Measurements from ENCODE around the gene SAMSN1.

Gene SAMSN1

DNA sequence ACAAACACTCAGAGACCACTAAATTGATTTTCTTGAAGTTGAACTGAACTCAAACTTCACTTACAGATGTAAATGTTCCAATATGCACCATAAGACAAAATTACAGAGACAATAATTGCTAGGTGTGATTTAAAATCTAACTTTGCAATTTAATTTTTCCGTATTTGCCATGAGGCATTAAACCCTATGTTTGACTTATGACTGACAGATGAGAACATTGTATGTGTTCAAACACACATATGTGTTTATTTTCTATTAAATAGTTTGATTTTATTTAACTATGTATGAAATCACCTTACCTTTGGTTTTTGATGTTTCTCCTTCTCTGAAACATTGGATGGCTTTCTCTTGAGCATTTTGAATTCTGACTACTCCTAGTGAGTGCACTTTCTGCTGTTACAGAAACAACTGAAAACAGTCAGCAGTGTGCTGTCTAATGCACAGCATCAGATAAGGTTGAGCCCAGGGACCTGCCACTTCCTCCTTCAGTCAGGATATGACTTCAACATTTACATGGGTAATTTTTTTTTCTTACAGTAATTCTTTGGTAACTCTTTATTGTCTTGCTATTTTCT, at the start of gene SAMSN1:
Gene SAMSN1 (minus strand): TSS at position 410 of the 575 bp plus-strand sequence. CDS start 54 bp downstream, at position 356.
- peak; percentile 87 for DNase-seq (ENCODE audit: low spot score)

DNA sequence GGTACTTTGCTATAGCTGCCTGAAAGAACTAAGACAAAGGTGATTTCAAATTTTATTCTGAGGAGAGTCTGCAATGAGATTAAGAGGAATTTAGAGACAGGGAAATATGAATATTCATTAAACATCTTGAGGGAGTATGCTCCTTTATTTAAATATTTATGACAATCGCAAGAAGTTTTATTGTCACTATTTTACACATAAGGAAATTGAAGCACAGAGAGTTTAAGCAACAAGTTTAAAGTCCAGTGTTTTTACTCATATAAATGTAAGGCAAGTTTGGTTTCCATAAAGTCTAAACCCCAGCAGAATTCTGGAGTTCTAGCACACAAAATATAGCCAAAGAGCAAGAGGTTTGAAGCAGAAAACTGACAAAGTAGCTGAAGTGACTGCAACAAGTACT, 49.3 kb upstream of the SAMSN1 start:
- DNase-seq (ENCODE audit: low spot score): no peak

DNA sequence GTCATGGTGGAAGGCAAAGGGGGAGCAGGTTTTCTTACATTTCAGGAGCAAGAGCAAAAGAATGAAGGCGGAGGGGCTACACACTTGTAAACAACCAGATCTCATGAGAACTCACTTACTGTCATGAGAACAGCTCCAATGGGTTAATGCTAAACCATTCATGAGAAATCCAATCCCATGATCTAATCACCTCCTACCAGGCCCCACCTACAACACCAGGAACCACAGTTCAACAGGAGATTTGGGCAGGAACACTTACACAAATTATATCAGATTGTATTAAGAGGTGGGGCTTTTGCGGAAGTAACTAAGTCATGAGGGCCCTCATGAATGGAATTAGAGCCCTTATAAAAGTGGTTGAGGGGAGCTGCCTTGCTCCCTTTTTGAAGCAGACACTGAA, 48.9 kb upstream of the SAMSN1 start:
- DNase-seq (ENCODE audit: low spot score): no peak

DNA sequence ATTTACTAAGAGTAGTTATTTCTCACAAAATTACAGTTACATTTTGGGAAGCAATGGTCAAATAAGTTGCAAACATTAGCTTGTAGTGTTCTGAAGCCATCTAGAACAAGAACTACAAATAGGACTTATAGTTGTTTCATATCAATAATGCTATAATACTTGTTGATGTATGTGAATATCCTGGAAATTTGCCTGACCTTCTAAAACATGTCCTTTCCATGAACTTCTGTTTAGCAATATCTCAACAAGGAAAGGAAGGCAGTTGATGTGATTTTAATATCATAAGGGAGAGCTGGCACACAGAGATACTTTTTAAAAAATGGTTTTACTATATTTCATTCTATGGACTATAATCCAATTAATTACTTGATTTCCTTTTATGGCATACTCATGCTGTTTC, 47.1 kb upstream of the SAMSN1 start:
- no peak for DNase-seq (ENCODE audit: low spot score)

DNA sequence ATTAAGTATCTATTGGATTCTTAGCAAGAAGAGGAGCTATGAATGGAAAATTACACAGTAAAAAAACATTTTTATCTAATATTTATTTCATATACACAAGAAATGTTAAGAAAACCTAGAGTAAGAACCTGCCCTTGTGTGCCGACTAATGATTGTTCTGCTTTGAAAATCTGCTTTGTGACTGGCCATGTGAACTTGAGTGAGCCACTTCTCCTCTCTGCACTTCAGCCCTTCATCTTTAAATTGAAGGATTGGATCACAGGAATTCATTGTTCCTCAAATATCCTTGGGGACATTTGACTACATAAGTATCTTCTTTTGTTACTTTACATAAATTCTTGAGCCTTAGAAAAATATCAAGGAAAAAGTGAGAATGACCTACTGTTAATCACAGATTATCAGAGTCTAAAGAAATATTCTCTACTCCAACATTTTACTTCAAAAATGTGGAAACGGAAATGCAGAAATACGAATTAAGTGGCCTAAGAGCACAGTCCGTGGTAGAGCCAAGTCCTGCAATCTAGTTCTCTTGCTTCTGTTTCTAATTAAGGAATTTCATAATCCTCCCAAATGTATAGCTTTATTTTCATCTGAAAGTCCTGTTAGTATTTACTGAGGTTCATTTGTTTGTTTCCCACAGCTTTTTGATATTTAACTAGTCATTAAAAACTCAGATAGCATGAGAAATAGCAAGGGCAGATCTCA, 46.3 kb upstream of the SAMSN1 start:
- DNase-seq (ENCODE audit: low spot score): no peak

DNA sequence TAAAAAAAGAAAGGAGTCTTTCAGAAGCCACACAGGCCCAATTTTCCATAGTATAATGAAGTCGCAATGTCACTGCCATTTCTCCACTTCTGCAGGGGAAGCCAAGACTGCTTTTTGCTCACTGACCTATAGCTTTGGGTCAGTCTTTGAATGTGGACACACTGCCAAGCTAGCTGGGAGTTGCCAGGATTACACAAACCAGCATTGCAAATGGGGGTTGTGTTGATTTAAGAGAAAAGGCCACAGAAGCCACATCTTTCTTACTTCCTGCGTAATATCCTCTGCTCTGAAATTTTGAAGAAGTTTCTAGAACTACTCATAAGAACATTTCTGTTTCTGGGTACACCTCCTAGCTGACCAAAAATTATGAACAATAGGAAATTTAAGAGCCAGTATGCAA, 45.8 kb upstream of the SAMSN1 start:
- DNase-seq (ENCODE audit: low spot score): peak; percentile 43

DNA sequence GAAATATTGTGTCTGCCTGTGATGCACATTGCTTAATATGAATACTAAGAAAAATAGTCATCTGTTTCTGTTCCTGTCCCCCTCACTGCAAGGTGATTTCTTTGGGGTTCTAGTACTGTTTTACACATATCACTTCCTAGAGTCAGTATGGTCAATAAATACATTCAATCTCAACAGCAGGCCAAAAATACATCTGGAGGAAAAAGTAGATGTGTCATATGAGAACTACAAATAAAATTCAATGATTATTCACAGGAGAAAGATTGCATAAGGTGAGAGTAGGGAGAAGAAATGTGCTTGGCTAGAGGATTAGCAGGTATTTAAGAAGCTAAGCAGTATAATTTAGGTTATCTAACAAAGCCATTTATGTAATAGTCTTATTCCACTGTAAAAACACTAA, 45.3 kb upstream of the SAMSN1 start:
- DNase-seq (ENCODE audit: low spot score): no peak

DNA sequence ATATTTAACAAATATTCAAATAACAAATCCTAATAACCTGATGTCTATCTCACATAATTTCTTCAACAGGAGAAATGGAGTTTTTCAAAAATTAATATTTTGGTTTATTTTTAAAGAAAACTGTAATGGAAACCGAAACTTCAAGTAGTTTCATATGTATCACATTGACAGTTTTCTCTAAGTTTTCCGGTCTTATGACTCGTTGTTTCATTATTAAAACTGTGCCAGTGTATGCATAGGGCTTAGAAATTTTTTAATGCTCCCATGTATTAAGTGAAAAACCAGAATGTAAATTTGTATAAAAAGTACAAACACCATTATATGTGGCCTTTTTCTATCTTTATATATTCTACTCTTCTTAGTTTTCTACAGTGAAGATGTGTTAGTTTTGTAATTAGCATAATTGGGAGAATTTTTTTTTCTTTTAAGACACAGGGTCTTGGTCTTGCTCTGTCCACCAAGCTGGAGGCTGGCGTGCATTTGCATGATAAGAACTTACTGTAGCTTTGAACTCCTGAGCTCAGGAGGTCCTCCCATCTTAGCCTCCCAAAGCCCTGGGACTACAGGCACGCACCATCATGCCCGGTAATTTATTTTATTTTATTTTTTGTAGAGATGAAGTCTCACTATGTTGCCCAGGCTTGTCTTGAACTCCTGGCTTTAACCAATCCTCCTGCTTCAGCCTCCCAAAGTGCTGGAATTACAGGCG, 43.9 kb upstream of the SAMSN1 start:
- DNase-seq (ENCODE audit: low spot score): peak; percentile 25

DNA sequence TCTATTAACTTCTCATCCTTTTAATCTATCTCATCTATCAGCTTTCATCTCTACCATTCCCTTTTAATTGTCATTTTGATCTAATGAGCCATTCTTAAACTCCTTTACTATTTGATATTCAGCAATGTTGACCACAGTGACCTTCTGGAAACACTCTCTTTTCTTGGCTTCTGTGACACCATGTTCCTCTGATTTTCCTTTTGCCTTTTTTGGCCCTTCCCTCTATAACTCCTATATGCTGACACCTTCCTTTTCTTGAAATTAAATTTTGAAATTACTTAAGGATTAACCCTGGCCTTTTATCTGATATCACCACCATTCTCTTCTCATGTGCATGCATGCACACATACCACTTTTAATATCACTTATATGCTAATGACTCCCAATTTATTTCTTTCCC, 41.2 kb upstream of the SAMSN1 start:
- no peak for DNase-seq (ENCODE audit: low spot score)

DNA sequence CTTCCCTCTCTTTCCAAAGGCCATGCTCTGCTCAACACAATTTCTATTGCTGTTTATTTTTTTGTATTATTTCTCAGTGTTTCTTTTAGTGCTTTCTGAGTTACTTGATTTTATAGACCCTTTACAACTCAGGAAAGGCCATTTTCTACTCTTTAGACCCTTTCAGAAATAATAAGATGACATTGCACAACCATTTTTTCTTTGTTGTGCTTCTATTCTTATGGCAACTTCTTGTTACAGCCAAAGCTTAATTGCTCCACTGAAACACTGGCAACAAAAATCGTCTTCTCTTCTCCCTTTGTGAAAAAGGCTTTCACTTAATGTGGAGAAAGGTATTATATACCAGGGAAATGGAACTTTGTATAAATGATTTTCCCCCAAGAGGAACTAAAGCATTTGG, 39.0 kb upstream of the SAMSN1 start:
- DNase-seq (ENCODE audit: low spot score): no peak

DNA sequence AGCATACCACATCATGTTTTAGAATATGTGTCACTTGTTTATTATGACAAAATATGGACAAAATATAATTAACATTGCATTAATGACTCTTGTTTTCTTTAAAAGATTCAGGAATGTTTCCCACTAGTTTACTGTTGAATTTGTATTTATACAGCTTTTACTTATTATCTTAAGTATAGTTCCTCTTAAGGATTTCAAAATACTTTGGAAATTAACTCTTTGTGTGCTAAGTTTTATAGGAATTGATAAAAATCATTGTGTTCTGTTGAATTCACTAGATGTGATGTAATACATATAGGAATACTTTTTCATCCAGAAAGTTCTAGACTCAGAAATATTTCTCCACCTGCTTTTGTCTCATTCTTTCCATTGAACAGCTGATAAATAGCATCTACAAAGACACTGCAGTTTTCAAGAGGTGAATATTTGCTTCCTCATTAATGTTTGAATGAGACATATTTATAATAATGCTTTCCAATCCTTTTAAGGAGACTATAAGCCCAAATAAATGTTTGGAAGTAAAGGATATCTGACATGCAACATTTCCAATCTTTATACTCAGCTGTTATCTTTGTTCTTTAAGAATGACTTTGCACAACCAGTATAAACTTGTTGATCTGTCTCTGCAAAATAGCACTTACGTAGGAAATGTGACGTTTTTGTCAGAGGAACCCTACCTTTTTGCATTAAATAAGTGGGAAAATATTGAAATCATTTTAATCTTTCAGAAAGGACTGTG, 38.4 kb upstream of the SAMSN1 start:
- DNase-seq (ENCODE audit: low spot score): no peak

DNA sequence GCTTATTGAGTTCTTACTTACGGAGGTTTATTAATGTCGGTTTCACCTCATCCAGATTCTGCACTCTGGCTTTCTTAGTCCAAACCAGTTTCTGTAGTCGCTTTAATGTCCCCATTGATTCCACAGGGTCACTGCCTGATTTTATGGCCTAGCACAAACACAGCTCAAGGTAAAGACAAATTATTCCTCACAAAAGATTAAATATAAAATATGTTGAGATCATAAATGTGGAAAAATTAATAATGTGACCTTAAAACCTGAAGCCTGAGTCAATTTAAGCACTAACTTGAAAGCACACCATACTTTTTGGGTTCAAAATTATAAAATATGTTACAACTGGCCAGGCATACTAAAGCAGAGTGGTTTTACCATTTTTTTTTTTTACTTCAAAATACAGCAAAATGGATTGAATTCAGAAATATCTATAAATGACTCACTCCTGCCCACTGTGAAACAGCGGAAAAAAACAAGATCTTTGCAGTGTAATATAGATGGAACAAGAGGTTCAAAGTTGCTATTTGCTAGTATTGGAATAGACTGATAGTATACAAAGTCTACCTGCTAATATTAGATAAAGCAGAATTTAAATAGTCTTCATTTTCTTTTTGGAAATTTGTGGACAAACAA, 37.6 kb upstream of the SAMSN1 start:
- no peak for DNase-seq (ENCODE audit: low spot score)

DNA sequence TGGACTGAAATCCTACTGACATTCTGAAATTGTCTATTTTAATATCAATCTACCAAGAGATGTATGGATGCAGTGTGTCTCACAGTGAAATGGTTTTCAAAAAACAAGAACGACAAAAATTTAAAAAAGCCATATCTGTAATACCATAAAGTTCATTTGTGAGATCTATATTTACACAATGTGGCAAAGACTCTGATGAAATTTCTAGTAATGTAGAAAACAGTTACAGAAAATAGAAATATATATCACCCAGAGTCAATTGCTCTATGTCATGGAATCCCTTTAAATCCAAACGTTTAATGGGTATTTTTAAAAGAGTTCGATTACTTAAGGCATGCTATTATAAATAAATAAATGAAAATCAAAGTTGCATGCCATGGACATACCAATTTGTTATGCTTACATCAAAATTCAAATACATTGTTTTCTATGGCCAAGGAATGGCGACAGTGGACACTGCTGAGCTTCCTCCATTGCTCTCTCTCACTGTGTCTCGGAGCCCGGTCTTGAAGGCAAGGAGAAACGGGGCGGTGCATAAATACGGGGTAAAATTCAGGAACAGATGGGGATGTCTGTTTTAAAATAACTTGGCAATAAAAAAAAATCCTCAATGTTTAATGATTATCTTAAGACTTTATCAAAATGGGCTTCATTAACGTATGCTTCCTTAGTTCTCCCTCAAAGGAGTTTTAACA, 37.0 kb upstream of the SAMSN1 start:
- DNase-seq (ENCODE audit: low spot score): no peak

DNA sequence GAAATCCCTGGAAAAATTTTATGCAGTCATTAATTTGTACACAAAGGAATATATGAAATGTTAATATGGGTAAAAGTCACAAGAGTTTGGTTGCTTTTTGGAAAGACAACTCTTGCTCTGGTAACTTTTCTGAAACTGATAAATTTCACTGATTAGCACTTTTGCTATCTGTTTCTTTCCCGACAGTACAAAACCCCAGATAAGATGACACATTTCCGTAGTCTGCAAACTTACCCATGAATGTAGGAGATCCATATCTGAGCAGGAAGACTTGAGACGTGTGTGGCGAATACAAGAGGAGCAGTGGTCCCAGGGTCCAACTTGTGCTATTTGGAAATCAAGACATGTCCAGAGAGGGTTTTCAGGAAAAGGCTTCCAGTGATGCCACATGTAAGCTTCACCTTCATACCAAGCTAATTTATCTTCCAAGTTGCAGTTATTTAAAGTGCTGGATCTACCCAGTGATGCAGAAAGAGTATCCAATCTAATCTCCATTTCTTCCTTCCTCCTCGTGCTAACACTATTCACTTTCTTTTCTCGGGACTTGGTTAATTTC, 35.9 kb upstream of the SAMSN1 start:
- peak; percentile 58 for DNase-seq (ENCODE audit: low spot score)

DNA sequence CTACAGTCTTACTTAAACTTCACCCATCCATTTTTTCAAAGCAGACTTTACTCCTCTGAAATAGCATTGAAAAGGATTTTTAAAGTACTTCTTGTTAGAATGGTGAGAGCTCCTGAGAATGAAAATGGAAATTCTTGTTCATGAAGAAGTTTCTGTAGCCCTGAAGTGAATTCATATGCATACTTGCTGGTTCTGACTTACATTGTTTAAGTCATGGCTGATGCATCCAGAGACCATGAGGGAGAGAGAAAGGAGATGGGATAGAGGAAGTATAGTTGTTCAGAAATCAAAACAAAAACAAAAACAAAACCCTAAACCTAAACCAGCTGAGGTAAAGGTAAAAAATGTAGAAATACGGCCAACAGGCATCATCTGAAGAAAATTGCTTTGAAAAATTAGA, 27.1 kb upstream of the SAMSN1 start:
- no peak for DNase-seq (ENCODE audit: low spot score)

DNA sequence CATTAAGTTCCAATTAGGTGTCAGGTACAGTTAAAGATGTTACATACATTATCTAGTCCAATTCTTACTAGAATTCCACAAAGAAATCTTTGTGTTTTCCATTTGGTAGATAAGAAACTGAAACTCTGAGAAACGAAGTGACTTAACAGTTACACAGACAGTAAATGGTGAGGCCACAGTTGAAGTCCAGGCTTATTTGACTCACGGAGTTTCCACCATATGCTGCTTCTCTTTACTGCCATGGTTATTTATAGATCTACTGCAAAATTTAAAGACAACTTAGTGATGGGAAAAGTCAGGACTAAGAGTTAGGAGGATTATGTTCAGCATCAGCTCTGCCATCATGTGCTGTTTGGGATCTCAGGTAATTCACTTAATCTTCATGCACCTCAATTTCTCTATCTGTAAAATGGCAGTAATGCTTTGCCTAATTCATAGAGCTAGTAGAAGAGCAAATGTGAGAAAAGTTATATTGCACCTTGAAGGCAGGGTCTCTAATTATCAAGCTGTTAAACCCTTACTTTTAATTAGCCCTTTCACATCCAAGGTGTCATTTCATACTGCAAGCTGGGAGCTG, 26.2 kb upstream of the SAMSN1 start:
- no peak for DNase-seq (ENCODE audit: low spot score)

DNA sequence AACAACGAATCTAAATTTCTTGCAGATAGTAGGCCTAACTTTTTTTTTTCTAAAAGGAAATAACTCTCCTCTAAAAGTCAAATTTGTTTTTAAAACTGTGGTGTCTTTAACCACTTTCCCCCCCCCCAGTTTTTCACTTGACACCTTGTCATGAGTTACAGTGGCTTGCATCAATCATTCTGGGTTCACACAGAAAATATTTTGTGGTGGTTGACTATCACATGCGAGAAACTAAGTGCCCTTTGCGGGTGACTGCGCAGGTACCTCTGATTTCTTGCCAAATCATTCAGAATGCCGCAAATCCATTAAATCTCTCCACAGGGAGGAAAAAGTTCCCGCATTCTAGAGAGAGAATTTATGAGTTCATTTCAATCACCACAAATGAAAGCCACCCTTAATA, 23.8 kb upstream of the SAMSN1 start:
- DNase-seq (ENCODE audit: low spot score): no peak

DNA sequence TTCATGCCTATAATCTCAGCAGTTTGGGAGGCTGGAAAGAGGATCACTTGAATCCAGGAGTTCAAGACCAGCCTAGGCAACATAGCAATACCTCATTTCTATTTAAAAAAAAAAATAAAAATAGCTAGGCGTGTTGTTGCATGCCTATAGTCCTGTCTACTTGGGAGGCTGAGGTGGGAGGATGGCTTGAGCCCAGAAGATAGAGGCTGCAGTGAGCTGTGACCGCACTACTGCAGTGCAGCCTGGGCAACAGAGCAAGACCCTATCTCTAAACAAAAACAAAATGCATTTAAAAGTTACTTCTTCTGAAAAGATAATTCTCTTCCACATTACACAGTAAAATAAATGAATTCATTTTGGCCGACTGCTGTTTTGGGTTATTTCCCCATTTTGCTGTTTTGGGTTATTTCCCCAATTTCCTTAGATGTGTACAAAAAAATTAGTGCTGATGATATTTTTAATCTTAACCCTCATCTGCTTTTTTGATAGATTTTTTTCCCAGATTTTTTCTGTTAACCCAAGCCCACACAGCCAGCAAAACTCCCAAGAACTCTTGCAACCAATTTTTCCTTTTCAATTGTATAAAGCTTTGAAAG, 23.0 kb upstream of the SAMSN1 start:
- DNase-seq (ENCODE audit: low spot score): no peak

DNA sequence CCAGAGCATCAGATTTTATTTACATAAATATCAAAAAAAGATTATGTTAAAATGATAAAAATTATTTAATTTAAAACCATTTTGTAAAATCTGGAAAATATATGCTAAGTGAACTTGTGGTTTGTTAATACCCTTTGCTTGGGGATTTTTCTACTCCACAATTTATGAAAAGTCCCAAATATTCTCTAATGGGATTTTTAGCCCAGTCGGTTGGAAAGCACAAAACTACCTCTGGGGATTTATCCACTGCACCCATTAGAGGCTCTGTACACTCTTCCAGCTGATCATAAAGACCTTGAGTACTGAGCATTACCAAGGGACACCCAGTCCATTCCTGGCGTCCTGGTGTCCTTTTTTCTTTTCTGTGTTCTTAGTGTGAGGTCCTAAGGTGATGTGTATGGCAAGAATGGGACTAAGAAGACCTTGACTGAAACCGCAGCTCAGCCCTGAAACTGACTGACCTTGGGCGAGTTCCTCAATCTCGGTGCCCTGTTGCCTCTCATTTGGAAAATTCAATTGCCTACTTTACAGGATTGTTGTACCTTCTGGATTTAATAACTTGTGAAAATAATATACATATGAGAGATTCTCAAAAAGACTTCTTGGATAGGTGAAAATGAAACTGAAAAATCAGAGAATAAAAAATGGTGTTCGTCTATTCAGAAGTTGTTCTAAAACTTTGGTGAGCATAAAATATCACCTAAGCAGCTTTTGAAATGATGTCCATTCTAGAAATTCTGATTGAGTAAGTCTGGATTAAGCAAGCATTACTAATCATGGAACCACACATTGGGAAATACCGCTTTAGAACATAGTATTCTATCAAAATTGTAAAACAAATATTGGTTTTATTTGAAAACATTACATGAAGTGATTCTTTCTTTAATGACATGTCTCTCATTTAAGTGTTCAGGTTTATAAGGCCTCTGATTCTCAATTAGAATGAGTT, 21.5 kb upstream of the SAMSN1 start:
- no peak for DNase-seq (ENCODE audit: low spot score)
